HG03045 (cell line): ENCODE data around the gene SNRNP27.
A peak's percentile ranks its signal among the peaks of the same experiment; 100 is the strongest.
"Not testable (repeated sequence)": the region's sequence is repeated elsewhere in the genome, so short reads cannot be mapped to it uniquely, and the experiment has no call there.

Experiments
- ATAC-seq: cut with Tn5 transposase; IDR thresholded peaks from one replicate; pipeline ENCODE4 v1.9.1; 2021; ENCODE audit warnings: mild to moderate bottlenecking, moderate library complexity; ENCODE audit not compliant: unreplicated experiment

Gene SNRNP27

GRCh38 chr2:69893684-69894551 is at the start of gene SNRNP27:
Gene SNRNP27, plus strand, starts transcription at chr2:69893956. Its CDS starts 29 bp downstream, at chr2:69893985.
- ATAC-seq: peak; percentile 70

GRCh38 chr2:69843993-69844392 is 49.8 kb upstream of the SNRNP27 start:
- no peak for ATAC-seq

- no peak for ATAC-seq
Observed at GRCh38 chr2:69844560-69844959, 49.2 kb upstream of the SNRNP27 start.

- no peak for ATAC-seq
Observed at GRCh38 chr2:69846182-69847067, 47.3 kb upstream of the SNRNP27 start.

GRCh38 chr2:69847068-69847828 is 46.5 kb upstream of the SNRNP27 start:
- ATAC-seq: no peak

- no peak for ATAC-seq
Observed at GRCh38 chr2:69848186-69848790, 45.5 kb upstream of the SNRNP27 start.

- ATAC-seq: no peak
Observed at GRCh38 chr2:69858261-69858660, 35.5 kb upstream of the SNRNP27 start.

GRCh38 chr2:69863298-69863697 is 30.5 kb upstream of the SNRNP27 start:
- ATAC-seq: no peak

- no peak for ATAC-seq
Observed at GRCh38 chr2:69888451-69888850, 5.3 kb upstream of the SNRNP27 start.

GRCh38 chr2:69889302-69889701 is 4.5 kb upstream of the SNRNP27 start:
- ATAC-seq: no peak

GRCh38 chr2:69890881-69891280 is 2.9 kb upstream of the SNRNP27 start:
- ATAC-seq: no peak

- not testable (repeated sequence) for ATAC-seq
Observed at GRCh38 chr2:69892838-69893424, 825 bp upstream of the SNRNP27 start.

GRCh38 chr2:69894737-69895136 is 981 bp downstream of the SNRNP27 start:
- ATAC-seq: not testable (repeated sequence)

GRCh38 chr2:69902213-69902922 is 8.6 kb downstream of the SNRNP27 start:
- ATAC-seq: no peak

- no peak for ATAC-seq
Observed at GRCh38 chr2:69907216-69907615, 13.5 kb downstream of the SNRNP27 start.

- no peak for ATAC-seq
Observed at GRCh38 chr2:69911985-69912563, 18.3 kb downstream of the SNRNP27 start.

GRCh38 chr2:69914164-69914949 is 20.6 kb downstream of the SNRNP27 start:
- peak; percentile 89 for ATAC-seq
